ENCODE measurements around the gene PYY. TPM values are rescaled to one million over a fixed set of nuclear protein-coding genes. Genes with fewer than 3 reads are reported as not detected.

The PYY gene
- total RNA-seq, 4 donors from 2014 or later: not detected

DNA sequence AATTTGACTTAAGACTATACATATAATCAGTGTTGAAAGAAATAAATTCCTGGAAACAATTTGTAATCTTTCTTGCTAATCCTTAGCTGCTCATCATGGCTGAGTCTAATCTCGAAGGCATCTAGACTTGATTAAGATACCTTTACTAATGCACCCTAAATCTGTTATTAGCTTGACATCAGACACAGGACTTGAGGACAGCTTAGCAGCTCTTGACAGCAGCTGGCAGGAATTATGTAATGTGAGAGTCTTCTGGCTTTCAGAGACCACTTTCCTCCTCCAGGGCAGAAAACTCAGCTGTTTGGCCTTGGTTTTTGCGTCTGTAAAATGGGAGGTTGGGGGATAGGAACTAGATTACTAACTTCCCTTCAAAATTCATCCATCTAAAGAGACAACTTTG lies 39.3 kb downstream of the PYY start:
- peaks cover 5% of the 10 kb centered on the region for H3K4me1 ChIP-seq
- no peak for DNase-seq (ENCODE audit: low spot score in 2 of 2)
- H3K36me3 ChIP-seq: no peaks in the 10 kb centered on the region
- 48% methylated on average over 2 of the region's 2 CpGs for WGBS
- TF ChIP-seq POLR2AphosphoS5 (IDR thresholded peaks at IDR 0.05) (no peak), POLR2A (IDR thresholded peaks at IDR 0.05) (no peak), EP300 (IDR thresholded peaks at IDR 0.05) (no peak)
- TF ChIP-seq, protein P1, sequence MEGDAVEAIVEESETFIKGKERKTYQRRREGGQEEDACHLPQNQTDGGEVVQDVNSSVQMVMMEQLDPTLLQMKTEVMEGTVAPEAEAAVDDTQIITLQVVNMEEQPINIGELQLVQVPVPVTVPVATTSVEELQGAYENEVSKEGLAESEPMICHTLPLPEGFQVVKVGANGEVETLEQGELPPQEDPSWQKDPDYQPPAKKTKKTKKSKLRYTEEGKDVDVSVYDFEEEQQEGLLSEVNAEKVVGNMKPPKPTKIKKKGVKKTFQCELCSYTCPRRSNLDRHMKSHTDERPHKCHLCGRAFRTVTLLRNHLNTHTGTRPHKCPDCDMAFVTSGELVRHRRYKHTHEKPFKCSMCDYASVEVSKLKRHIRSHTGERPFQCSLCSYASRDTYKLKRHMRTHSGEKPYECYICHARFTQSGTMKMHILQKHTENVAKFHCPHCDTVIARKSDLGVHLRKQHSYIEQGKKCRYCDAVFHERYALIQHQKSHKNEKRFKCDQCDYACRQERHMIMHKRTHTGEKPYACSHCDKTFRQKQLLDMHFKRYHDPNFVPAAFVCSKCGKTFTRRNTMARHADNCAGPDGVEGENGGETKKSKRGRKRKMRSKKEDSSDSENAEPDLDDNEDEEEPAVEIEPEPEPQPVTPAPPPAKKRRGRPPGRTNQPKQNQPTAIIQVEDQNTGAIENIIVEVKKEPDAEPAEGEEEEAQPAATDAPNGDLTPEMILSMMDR (IDR thresholded peaks at IDR 0.05): no peak
- no peak overlapping the region for H3K27ac ChIP-seq
- no peak overlapping the region for H3K4me3 ChIP-seq
- peaks cover 4% of the 10 kb centered on the region for H3K27me3 ChIP-seq
- no peaks in the 10 kb centered on the region for H3K9me3 ChIP-seq

DNA sequence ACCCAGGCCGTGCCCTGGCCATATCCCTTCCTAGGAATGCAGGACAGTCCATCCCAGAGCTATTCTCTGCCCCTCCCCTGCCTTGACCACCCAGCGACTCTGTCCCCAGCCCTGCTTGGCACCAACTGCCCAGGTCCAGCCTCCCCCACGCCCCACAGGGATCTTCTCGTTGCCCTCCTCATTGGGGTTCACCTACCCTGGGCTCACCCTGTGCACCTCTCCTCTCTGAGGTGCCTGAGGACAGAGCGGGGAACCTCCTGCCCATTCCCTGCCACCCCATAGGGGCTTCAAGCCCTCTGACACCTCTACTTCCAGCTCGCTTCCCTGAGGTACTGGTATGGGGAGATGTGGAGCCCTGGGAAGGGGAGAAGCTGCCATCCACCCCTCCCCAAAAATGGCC lies 40.2 kb downstream of the PYY start:
- Histone ChIP-seq H3K27me3 (peaks cover 4% of the 10 kb centered on the region), H3K27ac (no peak overlapping the region), H3K9me3 (no peaks in the 10 kb centered on the region), H3K4me1 (peaks cover 5% of the 10 kb centered on the region), H3K36me3 (no peaks in the 10 kb centered on the region), H3K4me3 (no peak overlapping the region)
- TF ChIP-seq EP300 (IDR thresholded peaks at IDR 0.05) (no peak), POLR2AphosphoS5 (IDR thresholded peaks at IDR 0.05) (no peak)
- TF ChIP-seq, protein P1 (IDR thresholded peaks at IDR 0.05): no peak
- no peak for DNase-seq (ENCODE audit: low spot score in 2 of 2)
- 88% methylated on average over 5 of the region's 6 CpGs for WGBS

DNA sequence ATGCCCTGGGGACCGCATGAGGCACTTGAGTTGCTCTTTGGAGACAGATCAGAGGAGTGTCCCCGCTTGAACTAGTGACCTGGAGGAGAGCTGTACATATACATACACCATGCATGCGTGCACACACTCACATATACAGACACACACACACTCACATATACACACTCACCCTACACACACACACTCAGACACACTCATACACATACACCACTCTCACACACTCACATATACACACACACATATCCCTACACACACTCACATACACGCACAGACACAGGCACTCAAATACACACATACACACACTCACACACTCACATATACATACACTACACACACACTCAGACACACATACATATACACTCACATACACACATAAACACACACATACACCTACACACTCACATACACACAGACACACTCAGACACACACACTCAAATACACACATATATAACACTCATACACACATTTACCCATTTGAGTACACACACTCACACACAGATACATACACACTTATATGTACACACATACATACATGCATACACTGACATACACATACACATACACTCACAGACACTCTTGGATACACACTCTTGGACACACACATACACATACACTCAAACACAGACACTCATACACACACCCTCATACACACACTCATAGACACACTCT lies 41.0 kb downstream of the PYY start:
- no peak for TF ChIP-seq POLR2A (IDR thresholded peaks at IDR 0.05)
- TF ChIP-seq EP300 (IDR thresholded peaks at IDR 0.05): no peak
- TF ChIP-seq, protein P1 (IDR thresholded peaks at IDR 0.05): no peak
- no peak for TF ChIP-seq POLR2AphosphoS5 (IDR thresholded peaks at IDR 0.05)
- peaks cover 2% of the 10 kb centered on the region for H3K27me3 ChIP-seq
- no peaks in the 10 kb centered on the region for H3K36me3 ChIP-seq
- H3K4me1 ChIP-seq: peaks cover 9% of the 10 kb centered on the region
- H3K9me3 ChIP-seq: no peaks in the 10 kb centered on the region
- H3K4me3 ChIP-seq: no peak overlapping the region
- no peak overlapping the region for H3K27ac ChIP-seq
- WGBS: 66% methylated on average over 4 of the region's 4 CpGs
- no peak for DNase-seq (ENCODE audit: low spot score in 2 of 2)

DNA sequence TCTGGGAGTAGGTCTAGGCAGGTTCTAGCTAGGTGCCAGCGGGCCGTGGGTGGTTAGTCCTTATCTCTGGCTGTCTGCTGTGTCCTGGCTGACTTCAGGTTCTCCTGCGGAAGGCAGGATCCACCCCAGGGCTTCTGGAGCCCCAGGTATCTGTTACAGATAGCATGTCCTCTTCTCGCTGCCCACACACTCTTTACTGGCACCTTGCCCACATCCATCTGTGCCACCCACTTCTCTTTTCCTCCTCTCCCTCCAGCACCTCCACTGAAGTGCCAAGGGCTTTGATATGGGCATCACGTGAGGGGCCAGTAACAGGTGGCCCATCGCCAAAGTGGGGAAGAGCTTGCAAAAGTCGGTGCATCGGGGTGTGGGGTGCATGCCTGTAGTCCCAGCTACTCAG lies 41.8 kb downstream of the PYY start:
- H3K27me3 ChIP-seq: peaks cover 8% of the 10 kb centered on the region
- no peak overlapping the region for H3K4me3 ChIP-seq
- H3K4me1 ChIP-seq: peaks cover 15% of the 10 kb centered on the region
- no peak for DNase-seq (ENCODE audit: low spot score in 2 of 2)
- H3K9me3 ChIP-seq: no peaks in the 10 kb centered on the region
- H3K27ac ChIP-seq: no peak overlapping the region
- no peaks in the 10 kb centered on the region for H3K36me3 ChIP-seq
- 38% methylated on average over 6 of the region's 8 CpGs for WGBS
- TF ChIP-seq POLR2A (IDR thresholded peaks at IDR 0.05) (no peak), POLR2AphosphoS5 (IDR thresholded peaks at IDR 0.05) (no peak), EP300 (IDR thresholded peaks at IDR 0.05) (no peak)
- TF ChIP-seq, protein P1 (IDR thresholded peaks at IDR 0.05): no peak

DNA sequence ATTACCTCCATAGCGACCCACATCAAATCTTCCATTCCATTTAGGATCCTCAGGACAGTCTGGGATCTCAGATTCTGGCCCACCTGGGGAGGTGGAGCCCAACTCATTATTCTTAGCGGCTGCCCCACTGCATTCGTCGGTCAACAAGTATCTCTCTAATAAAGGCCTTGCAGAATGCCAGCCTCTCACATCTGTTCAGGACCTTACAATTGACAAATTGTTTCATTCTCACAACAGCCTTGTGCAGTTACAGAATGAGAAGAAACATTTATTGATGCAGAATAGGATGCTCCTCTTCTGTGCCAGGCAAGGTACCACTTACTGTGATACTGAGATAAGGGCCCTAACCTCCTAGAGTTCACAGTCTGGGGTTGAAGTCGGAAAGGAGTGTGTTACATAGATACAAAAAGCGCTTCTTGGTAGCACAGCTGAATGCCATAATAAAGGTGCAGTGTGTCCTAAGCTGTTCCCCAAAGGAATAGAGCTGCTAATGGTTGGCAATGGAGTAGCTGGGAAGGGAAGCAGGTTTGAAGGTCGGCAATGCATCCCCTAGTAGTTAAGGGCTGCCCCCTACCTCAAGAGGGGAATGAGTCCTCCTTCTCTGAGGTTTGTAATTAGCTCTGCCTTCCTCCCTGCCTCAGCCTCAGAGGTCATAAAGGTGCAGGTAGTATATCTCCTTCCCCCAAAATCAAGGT lies 44.1 kb downstream of the PYY start:
- Histone ChIP-seq H3K36me3 (no peaks in the 10 kb centered on the region), H3K4me1 (peaks cover 29% of the 10 kb centered on the region), H3K27me3 (peaks cover 25% of the 10 kb centered on the region), H3K4me3 (no peak overlapping the region), H3K27ac (no peak overlapping the region), H3K9me3 (no peaks in the 10 kb centered on the region)
- WGBS: 71% methylated on average over 7 of the region's 7 CpGs
- TF ChIP-seq POLR2A (IDR thresholded peaks at IDR 0.05) (no peak), EP300 (IDR thresholded peaks at IDR 0.05) (no peak), POLR2AphosphoS5 (IDR thresholded peaks at IDR 0.05) (no peak)
- TF ChIP-seq, protein P1 (IDR thresholded peaks at IDR 0.05): no peak
- no peak for DNase-seq (ENCODE audit: low spot score in 2 of 2)

Data from suprapubic skin (tissue), 4 donors.